ENCODE measurements around the gene XRCC4.
"Not testable (repeated sequence)": the region's sequence is repeated elsewhere in the genome, so short reads cannot be mapped to it uniquely, and the experiment has no call there.

XRCC4 gene

GRCh38 chr5:83044926-83045325 is 32.4 kb upstream of the XRCC4 start:
- Histone ChIP-seq H3K9ac (ENCODE audit: low read depth in 1 of 2, low read length in 2 of 2) (no peak overlapping the region), H3K27me3 (ENCODE audit: control insufficient read depth in 1 of 2, insufficient read depth in 2 of 2, low read length in 2 of 2) (no peaks in the 10 kb centered on the region), H3K27ac (ENCODE audit: low read depth, low read length) (no peak overlapping the region), H3K9me3 (ENCODE audit: control insufficient read depth in 1 of 2, low read length in 2 of 2) (no peaks in the 10 kb centered on the region), H3K36me3 (ENCODE audit: control insufficient read depth in 1 of 2, insufficient read depth in 2 of 2, low read length in 2 of 2) (no peaks in the 10 kb centered on the region), H3K4me1 (ENCODE audit: control insufficient read depth in 1 of 2, insufficient read depth in 2 of 2, low read length in 2 of 2) (peaks cover 10 to 19% of the 10 kb centered on the region in 2 donors), H3K4me3 (ENCODE audit: low read depth in 1 of 2, low read length in 2 of 2) (no peak overlapping the region)

- Histone ChIP-seq H3K9me3 (ENCODE audit: control insufficient read depth in 1 of 2, low read length in 2 of 2) (no peaks in the 10 kb centered on the region), H3K9ac (ENCODE audit: low read depth in 1 of 2, low read length in 2 of 2) (no peak overlapping the region), H3K4me3 (ENCODE audit: low read depth in 1 of 2, low read length in 2 of 2) (no peak overlapping the region), H3K27me3 (ENCODE audit: control insufficient read depth in 1 of 2, insufficient read depth in 2 of 2, low read length in 2 of 2) (no peaks in the 10 kb centered on the region), H3K27ac (ENCODE audit: low read depth, low read length) (no peak overlapping the region), H3K36me3 (ENCODE audit: control insufficient read depth in 1 of 2, insufficient read depth in 2 of 2, low read length in 2 of 2) (peaks cover 3 to 10% of the 10 kb centered on the region in 2 donors), H3K4me1 (ENCODE audit: control insufficient read depth in 1 of 2, insufficient read depth in 2 of 2, low read length in 2 of 2) (peaks cover 0 to 6% of the 10 kb centered on the region in 2 donors)
These were observed 29.1 kb upstream of the XRCC4 start for GRCh38 chr5:83048277-83048676.

- peaks cover 3 to 11% of the 10 kb centered on the region in 2 donors for H3K36me3 ChIP-seq (ENCODE audit: control insufficient read depth in 1 of 2, insufficient read depth in 2 of 2, low read length in 2 of 2)
- H3K4me3 ChIP-seq (ENCODE audit: low read depth in 1 of 2, low read length in 2 of 2) = no peak overlapping the region
- peaks cover 0 to 6% of the 10 kb centered on the region in 2 donors for H3K4me1 ChIP-seq (ENCODE audit: control insufficient read depth in 1 of 2, insufficient read depth in 2 of 2, low read length in 2 of 2)
- no peaks in the 10 kb centered on the region for H3K9me3 ChIP-seq (ENCODE audit: control insufficient read depth in 1 of 2, low read length in 2 of 2)
- no peak overlapping the region for H3K27ac ChIP-seq (ENCODE audit: low read depth, low read length)
- no peak overlapping the region for H3K9ac ChIP-seq (ENCODE audit: low read depth in 1 of 2, low read length in 2 of 2)
- H3K27me3 ChIP-seq (ENCODE audit: control insufficient read depth in 1 of 2, insufficient read depth in 2 of 2, low read length in 2 of 2) = no peaks in the 10 kb centered on the region
These were observed 28.5 kb upstream of the XRCC4 start for GRCh38 chr5:83048811-83049210.

GRCh38 chr5:83049370-83049885 is 27.9 kb upstream of the XRCC4 start:
- Histone ChIP-seq H3K27me3 (ENCODE audit: control insufficient read depth in 1 of 2, insufficient read depth in 2 of 2, low read length in 2 of 2) (no peaks in the 10 kb centered on the region), H3K27ac (ENCODE audit: low read depth, low read length) (no peak overlapping the region), H3K9me3 (ENCODE audit: control insufficient read depth in 1 of 2, low read length in 2 of 2) (no peaks in the 10 kb centered on the region), H3K4me1 (ENCODE audit: control insufficient read depth in 1 of 2, insufficient read depth in 2 of 2, low read length in 2 of 2) (peaks cover 0 to 4% of the 10 kb centered on the region in 2 donors), H3K36me3 (ENCODE audit: control insufficient read depth in 1 of 2, insufficient read depth in 2 of 2, low read length in 2 of 2) (peaks cover 3 to 17% of the 10 kb centered on the region in 2 donors), H3K9ac (ENCODE audit: low read depth in 1 of 2, low read length in 2 of 2) (no peak overlapping the region), H3K4me3 (ENCODE audit: low read depth in 1 of 2, low read length in 2 of 2) (no peak overlapping the region)

- Histone ChIP-seq H3K4me1 (ENCODE audit: control insufficient read depth in 1 of 2, insufficient read depth in 2 of 2, low read length in 2 of 2) (no peaks in the 10 kb centered on the region), H3K27ac (ENCODE audit: low read depth, low read length) (no peak overlapping the region), H3K9me3 (ENCODE audit: control insufficient read depth in 1 of 2, low read length in 2 of 2) (no peaks in the 10 kb centered on the region), H3K36me3 (ENCODE audit: control insufficient read depth in 1 of 2, insufficient read depth in 2 of 2, low read length in 2 of 2) (peaks cover 3 to 19% of the 10 kb centered on the region in 2 donors), H3K27me3 (ENCODE audit: control insufficient read depth in 1 of 2, insufficient read depth in 2 of 2, low read length in 2 of 2) (no peaks in the 10 kb centered on the region), H3K9ac (ENCODE audit: low read depth in 1 of 2, low read length in 2 of 2) (no peak overlapping the region), H3K4me3 (ENCODE audit: low read depth in 1 of 2, low read length in 2 of 2) (no peak overlapping the region)
These were observed 26.5 kb upstream of the XRCC4 start for GRCh38 chr5:83050723-83051340.

GRCh38 chr5:83055166-83055565 is 22.2 kb upstream of the XRCC4 start:
- Histone ChIP-seq H3K27me3 (ENCODE audit: control insufficient read depth in 1 of 2, insufficient read depth in 2 of 2, low read length in 2 of 2) (no peaks in the 10 kb centered on the region), H3K9me3 (ENCODE audit: control insufficient read depth in 1 of 2, low read length in 2 of 2) (no peaks in the 10 kb centered on the region), H3K36me3 (ENCODE audit: control insufficient read depth in 1 of 2, insufficient read depth in 2 of 2, low read length in 2 of 2) (peaks cover 3 to 21% of the 10 kb centered on the region in 2 donors), H3K27ac (ENCODE audit: low read depth, low read length) (no peak overlapping the region), H3K4me1 (ENCODE audit: control insufficient read depth in 1 of 2, insufficient read depth in 2 of 2, low read length in 2 of 2) (peaks cover 0 to 3% of the 10 kb centered on the region in 2 donors), H3K4me3 (ENCODE audit: low read depth in 1 of 2, low read length in 2 of 2) (no peak overlapping the region), H3K9ac (ENCODE audit: low read depth in 1 of 2, low read length in 2 of 2) (no peak overlapping the region)

GRCh38 chr5:83058726-83059125 is 18.6 kb upstream of the XRCC4 start:
- no peak overlapping the region for H3K9ac ChIP-seq (ENCODE audit: low read depth in 1 of 2, low read length in 2 of 2)
- no peak overlapping the region for H3K27ac ChIP-seq (ENCODE audit: low read depth, low read length)
- no peaks in the 10 kb centered on the region for H3K27me3 ChIP-seq (ENCODE audit: control insufficient read depth in 1 of 2, insufficient read depth in 2 of 2, low read length in 2 of 2)
- peaks cover 0 to 3% of the 10 kb centered on the region in 2 donors for H3K4me1 ChIP-seq (ENCODE audit: control insufficient read depth in 1 of 2, insufficient read depth in 2 of 2, low read length in 2 of 2)
- peaks cover 0 to 25% of the 10 kb centered on the region in 2 donors for H3K36me3 ChIP-seq (ENCODE audit: control insufficient read depth in 1 of 2, insufficient read depth in 2 of 2, low read length in 2 of 2)
- no peaks in the 10 kb centered on the region for H3K9me3 ChIP-seq (ENCODE audit: control insufficient read depth in 1 of 2, low read length in 2 of 2)
- H3K4me3 ChIP-seq (ENCODE audit: low read depth in 1 of 2, low read length in 2 of 2) = no peak overlapping the region

GRCh38 chr5:83059341-83059740 is 18.0 kb upstream of the XRCC4 start:
- no peak overlapping the region for H3K27ac ChIP-seq (ENCODE audit: low read depth, low read length)
- H3K9me3 ChIP-seq (ENCODE audit: control insufficient read depth in 1 of 2, low read length in 2 of 2) = no peaks in the 10 kb centered on the region
- no peak overlapping the region for H3K9ac ChIP-seq (ENCODE audit: low read depth in 1 of 2, low read length in 2 of 2)
- peaks cover 0 to 22% of the 10 kb centered on the region in 2 donors for H3K36me3 ChIP-seq (ENCODE audit: control insufficient read depth in 1 of 2, insufficient read depth in 2 of 2, low read length in 2 of 2)
- no peaks in the 10 kb centered on the region for H3K27me3 ChIP-seq (ENCODE audit: control insufficient read depth in 1 of 2, insufficient read depth in 2 of 2, low read length in 2 of 2)
- H3K4me3 ChIP-seq (ENCODE audit: low read depth in 1 of 2, low read length in 2 of 2) = no peak overlapping the region
- H3K4me1 ChIP-seq (ENCODE audit: control insufficient read depth in 1 of 2, insufficient read depth in 2 of 2, low read length in 2 of 2) = peaks cover 0 to 3% of the 10 kb centered on the region in 2 donors

GRCh38 chr5:83066548-83067110 is 10.7 kb upstream of the XRCC4 start:
- no peak overlapping the region for H3K27ac ChIP-seq (ENCODE audit: low read depth, low read length)
- H3K4me3 ChIP-seq (ENCODE audit: low read depth in 1 of 2, low read length in 2 of 2) = no peak overlapping the region
- no peaks in the 10 kb centered on the region for H3K9me3 ChIP-seq (ENCODE audit: control insufficient read depth in 1 of 2, low read length in 2 of 2)
- H3K27me3 ChIP-seq (ENCODE audit: control insufficient read depth in 1 of 2, insufficient read depth in 2 of 2, low read length in 2 of 2) = no peaks in the 10 kb centered on the region
- H3K4me1 ChIP-seq (ENCODE audit: control insufficient read depth in 1 of 2, insufficient read depth in 2 of 2, low read length in 2 of 2) = peaks cover 3 to 4% of the 10 kb centered on the region in 2 donors
- no peak overlapping the region for H3K9ac ChIP-seq (ENCODE audit: low read depth in 1 of 2, low read length in 2 of 2)
- H3K36me3 ChIP-seq (ENCODE audit: control insufficient read depth in 1 of 2, insufficient read depth in 2 of 2, low read length in 2 of 2) = peaks cover 0 to 8% of the 10 kb centered on the region in 2 donors

GRCh38 chr5:83067377-83067776 is 10.0 kb upstream of the XRCC4 start:
- not testable (repeated sequence) for H3K9ac ChIP-seq (ENCODE audit: low read depth in 1 of 2, low read length in 2 of 2); H3K9me3 ChIP-seq (ENCODE audit: control insufficient read depth in 1 of 2, low read length in 2 of 2); H3K36me3 ChIP-seq (ENCODE audit: control insufficient read depth in 1 of 2, insufficient read depth in 2 of 2, low read length in 2 of 2); H3K27ac ChIP-seq (ENCODE audit: low read depth, low read length); H3K4me1 ChIP-seq (ENCODE audit: control insufficient read depth in 1 of 2, insufficient read depth in 2 of 2, low read length in 2 of 2); H3K27me3 ChIP-seq (ENCODE audit: control insufficient read depth in 1 of 2, insufficient read depth in 2 of 2, low read length in 2 of 2); H3K4me3 ChIP-seq (ENCODE audit: low read depth in 1 of 2, low read length in 2 of 2)
